Kidney tubule cell (primary cell): ENCODE data around the gene CAB39L.
A peak's percentile ranks its signal among the peaks of the same experiment; 100 is the strongest.

Experiments used
- DNase-seq: peaks from one replicate; pipeline ENCODE4 v3.0.0-alpha.2; 2018; ENCODE audit warnings: low spot score

The CAB39L gene

DNA sequence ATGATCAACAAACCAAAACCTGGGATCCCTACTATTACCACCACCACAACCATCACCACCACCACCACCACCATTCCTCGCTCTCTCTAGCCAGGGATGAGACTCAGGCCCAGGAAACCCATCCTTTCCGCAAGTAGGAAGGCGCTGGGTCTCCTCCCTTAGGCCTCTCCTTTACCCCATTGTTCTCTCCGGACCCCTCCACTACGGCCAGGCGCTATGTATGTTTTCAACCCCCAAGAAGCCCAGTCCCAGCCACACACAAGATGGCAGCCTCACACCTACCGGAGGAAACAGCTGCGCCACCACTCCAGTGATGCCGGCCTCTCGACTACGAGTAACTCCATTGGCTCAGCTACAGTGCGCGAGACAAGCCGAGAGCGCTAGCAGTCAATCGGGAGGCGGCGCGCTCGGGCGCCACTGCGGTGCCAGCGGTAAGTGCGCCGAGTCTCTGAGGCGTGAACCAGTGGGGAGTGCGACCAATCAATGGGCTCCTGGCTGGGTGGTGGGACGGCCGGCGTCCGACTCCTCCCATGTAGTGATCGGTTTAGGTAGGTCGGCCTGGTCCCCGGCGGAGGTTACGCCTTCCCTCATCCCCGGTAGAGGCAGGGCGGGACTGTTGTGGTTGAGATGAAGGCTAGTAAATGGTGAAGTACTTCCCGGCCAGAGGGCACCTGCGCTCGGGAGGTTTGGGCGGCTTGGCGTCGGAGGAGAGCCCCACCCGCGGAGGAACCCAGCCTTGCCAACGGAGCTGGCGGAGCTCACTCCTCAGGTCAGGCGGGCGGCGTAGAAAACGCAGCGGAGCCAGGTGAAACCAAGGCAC, at the start of gene CAB39L, which contains the start of gene SETDB2:
TSS of gene CAB39L (minus strand) at position 361 of the 820 bp plus-strand sequence. CDS start 61,154 bp downstream, outside the sequence.
TSS of gene SETDB2 (plus strand) at position 571 of the 820 bp plus-strand sequence. CDS start 7,620 bp downstream, outside the sequence.
- DNase-seq = peak; percentile 100

- DNase-seq = no peak
Measured at GRCh38 chr13:49488563-49488962, 44.7 kb upstream of the CAB39L start.

DNA sequence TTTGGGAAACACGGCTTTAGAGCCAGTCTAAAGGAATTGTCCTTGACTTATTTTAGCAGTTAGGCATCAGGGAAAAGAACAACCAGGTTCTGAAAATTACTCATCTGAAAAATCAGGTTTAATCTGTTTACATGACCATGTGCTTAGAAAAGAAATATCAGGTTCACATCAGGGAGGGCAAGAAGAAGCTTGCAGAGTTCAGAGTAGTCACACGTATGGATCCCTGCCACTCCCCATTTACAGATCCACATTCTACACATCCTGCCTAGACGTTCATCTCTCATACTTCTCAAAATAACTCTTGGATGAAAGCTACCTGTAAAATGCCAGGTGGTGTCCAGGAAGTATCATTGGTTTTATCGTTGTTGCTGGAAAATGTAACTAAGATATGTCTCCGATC, 37.9 kb upstream of the CAB39L start:
- no peak for DNase-seq

DNA sequence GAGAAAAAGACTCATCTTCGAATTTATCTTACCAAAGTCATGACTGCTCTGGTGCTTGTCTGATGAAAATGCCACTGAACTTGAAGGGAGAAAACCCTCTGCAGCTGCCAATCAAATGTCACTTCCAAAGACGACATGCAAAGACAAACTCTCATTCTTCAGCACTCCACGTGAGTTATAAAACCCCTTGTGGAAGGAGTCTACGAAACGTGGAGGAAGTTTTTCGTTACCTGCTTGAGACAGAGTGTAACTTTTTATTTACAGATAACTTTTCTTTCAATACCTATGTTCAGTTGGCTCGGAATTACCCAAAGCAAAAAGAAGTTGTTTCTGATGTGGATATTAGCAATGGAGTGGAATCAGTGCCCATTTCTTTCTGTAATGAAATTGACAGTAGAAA, 32.7 kb upstream of the CAB39L start:
- DNase-seq = no peak

DNA sequence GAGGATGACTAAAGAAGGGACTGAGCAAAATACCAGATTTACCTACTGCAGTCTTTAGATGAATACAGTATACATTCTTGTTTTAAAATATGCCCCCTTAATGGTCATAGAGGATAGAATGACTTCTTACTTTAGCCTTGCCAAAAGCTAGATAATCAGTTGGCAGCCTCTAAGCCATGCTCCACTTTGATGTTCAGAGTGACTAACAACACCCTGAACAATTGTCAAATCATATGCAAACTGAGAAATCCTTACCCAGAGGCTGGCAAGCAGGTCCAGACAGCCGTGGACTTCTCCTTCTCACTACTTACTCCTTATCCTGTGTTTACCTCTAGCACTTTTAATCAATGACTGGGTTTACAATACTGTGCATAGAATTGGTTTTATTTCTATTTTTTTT, 28.3 kb upstream of the CAB39L start:
- no peak for DNase-seq

DNA sequence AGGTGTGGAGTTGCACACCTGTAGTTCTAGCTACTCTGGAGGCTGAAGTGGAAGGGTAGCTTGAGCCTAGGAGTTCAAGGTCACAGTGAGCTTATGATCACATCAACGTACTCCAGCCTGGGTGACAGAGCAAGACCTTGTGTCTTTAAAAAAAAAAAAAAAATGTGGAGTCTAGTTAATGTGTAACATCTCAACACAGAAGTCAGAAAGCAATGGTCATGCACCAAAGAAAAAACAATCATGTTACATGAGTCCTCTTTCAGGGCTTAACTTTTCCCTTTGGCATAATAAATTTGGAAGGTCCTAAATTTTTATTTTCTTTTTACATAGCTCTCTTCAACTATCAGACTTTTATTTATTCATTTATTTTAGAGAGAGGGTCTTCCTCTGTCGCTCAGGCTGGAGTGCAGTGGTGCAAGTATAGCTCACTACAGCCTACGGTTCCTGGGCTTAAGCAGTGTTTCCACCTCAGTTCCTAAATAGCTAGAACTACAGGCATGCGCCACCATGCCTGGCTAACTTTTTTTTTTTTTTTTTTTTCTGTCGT, 22.5 kb upstream of the CAB39L start:
- DNase-seq = peak; percentile 65

- DNase-seq = no peak
Measured at GRCh38 chr13:49464621-49465325, 20.9 kb upstream of the CAB39L start.

DNA sequence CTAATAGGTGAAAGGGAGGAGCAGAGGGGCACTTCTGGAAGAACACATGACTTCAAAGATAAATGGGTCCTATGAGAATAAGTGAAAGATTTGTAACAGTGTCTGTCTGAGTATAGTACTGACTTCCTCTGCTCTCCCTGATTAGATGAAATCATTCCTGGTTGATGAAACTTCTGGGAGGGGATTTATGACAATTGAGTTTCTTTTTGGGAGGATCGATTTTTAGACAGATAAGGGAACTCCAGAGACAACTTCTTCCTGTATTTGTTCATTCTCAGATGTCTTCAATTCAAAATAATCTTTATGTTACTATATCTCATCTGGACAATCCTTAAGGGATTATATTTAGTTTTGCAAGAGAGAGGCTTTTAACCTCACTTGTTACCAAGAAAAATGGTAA, 20.2 kb upstream of the CAB39L start:
- no peak for DNase-seq

DNA sequence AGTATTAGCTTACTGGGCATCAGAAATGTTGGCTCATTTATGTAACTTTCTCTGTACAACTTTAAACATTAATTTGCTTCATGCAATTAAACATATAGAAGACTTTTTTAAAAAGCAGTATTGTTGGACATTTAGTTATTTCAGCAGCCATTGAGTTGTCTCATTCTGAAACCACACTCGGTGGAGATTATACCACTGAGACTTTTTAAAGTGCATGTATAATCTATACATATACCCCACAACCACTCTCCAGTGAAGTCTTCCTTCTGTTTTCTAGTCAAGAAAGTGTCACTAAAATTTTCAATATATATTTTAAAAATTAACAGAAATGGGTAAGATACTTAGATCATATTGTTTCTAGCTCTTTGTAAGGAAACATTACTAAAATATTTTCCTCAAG, 15.7 kb upstream of the CAB39L start:
- DNase-seq = no peak

DNA sequence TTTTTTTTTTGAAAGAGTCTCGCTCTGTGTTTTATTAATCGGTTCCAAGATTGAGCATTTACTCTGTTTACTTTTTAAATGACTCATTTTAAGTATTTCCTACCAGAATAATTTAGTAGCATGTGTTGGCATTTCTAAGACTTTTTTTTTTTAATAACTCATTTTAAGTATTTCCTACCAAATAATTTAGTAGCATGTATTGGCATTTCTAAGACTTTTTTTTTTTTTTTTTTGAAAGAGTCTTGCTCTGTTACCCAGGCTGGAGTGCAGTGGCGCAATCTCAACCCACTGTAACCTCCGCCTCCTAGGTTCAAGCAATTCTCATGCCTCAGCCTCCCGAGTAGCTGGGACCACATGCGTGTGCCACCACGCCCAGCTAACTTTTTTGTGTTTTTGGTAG, 13.4 kb upstream of the CAB39L start:
- DNase-seq = no peak

DNA sequence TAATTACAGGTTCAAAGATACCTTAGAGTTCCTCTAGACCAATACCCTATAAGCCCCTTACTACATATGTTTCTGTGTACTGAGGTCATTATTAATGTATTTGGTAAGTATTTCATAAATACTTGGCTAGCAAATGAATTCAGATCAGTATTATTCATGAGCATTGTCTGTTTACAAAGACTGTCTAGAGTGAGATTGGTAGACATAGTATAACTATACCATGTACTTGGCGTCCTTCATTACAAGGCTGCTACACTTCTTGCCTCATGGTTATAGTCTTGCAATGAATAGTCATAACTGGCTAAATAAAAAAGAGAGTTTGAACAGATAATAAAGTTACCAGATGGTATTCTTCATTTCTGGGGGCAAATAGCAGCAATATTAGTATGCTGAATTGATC, 12.3 kb upstream of the CAB39L start:
- no peak for DNase-seq

GRCh38 chr13:49455007-49455398, 11.1 kb upstream of the CAB39L start:
- DNase-seq = no peak

GRCh38 chr13:49454388-49455006, 10.6 kb upstream of the CAB39L start:
- DNase-seq = no peak

- no peak for DNase-seq
Measured at GRCh38 chr13:49453465-49453864, 9.6 kb upstream of the CAB39L start.

- DNase-seq = no peak
Measured at GRCh38 chr13:49452725-49453457, 9.0 kb upstream of the CAB39L start.

DNA sequence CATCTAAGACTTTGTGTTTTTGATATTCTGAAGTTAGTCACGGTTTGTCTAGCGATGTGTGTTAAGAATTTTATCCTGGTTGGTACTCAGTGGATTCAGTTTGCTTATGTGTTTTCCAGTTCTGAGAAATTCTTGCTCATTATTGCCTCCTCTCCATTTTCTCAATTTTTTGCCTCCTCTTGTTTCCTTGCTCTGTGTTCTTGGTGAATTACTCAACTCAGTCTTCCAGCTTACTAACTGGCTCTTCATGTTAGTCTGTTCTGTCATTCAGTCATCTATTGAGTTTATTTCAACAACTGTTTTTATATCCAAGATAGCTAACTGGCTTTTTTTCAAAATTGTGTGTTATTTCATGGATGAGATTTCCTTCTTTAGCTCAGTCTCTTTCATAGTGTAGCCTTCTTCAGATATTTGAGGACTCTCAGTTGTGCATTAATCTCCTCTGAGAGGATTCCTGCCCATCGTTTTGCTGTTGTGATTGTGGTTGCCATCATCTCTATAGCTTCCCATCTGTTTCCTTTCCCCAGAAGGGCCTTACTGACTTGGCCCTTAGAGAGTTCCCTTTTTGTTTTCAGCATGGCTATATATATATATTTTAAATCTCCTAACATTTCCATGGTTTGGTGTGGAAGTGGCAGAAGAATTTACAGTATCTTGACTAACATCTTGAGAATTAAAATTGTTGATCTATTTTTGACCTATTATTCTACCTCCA, 6.4 kb upstream of the CAB39L start:
- DNase-seq = no peak

DNA sequence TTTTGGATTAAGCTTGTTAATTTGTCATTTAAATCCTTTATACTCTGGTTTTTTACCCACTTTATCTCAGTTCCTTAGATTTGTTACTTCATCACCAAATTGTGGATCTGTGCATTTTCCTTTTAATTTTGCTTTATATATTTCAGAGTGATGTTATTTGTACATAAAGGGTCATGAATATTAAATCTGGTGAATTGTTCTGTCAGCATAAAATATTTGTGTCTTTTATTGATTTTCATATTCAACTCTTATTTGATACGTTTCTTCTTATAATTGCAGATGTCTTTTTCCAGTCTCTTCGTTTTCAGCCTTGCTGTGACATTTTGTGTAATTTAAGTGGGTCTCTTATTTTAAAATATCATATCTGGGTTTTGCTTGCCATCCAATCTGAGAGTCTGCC, 4.9 kb upstream of the CAB39L start:
- no peak for DNase-seq

DNA sequence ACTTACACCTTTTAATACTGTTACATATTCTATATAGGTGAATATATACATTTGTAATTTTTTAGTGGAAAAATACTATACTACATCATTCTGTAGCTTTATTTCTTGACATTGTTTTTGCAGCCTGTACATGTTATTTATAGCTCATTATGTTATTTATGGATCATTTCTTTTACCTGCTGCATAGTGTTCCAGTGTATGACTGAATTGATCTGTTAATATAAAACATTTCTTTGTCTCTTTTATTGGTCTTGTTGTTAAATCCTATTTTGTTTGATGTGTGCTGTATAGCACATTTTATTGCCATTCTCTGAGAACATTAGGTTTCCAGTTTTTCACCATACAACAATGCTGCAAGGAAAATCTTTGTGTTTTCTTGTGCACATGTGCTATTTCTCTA, 2.6 kb upstream of the CAB39L start:
- no peak for DNase-seq

GRCh38 chr13:49444524-49445395, 896 bp upstream of the CAB39L start:
- peak; percentile 64 for DNase-seq

- DNase-seq = peak; percentile 49
Measured at GRCh38 chr13:49443357-49443703, 534 bp downstream of the CAB39L start.
